B cell (primary cell): ENCODE results near the gene ALAS2. TPM values are rescaled to one million over a fixed set of nuclear protein-coding genes. Genes with fewer than 3 reads are reported as not detected.

Source experiments
- ATAC-seq: fragments of 200-7000 bp; cut with Tn5 transposase; one replicate; pipeline ENCODE4 v1.10.0; 2021; ENCODE audit warnings: low read depth, mild to moderate bottlenecking, moderate number of reproducible peaks, moderate library complexity
- CTCF ChIA-PET: fragments of 350-600 bp; sonication (Branson Sonifier 250); formaldehyde crosslinking; loops from one replicate; lab custom pipeline; 2021; ENCODE audit warnings: antibody characterized with exemption, inconsistent platforms; lab: Charles Lee
- POLR2A ChIA-PET: fragments of 350-600 bp; sonication (Branson Sonifier 250); formaldehyde crosslinking; loops from one replicate; lab custom pipeline; 2021; ENCODE audit warnings: antibody characterized with exemption; lab: Charles Lee
- DNase-seq: peaks from one replicate; pipeline ENCODE4 v3.0.0; 2013
- H2AFZ ChIP-seq: 2 replicates; pipeline ENCODE4 v1.6.1; 2012; ENCODE audit warnings: mild to moderate bottlenecking, low read depth, low read length; ENCODE audit not compliant: insufficient read depth, poor library complexity, severe bottlenecking
- H3K27ac ChIP-seq, 2 donors: 1 replicate in 1 of 2; 2 replicates in 1 of 2; pipeline ENCODE4 v1.5.1; 2012 to 2013; ENCODE audit warnings: low read length in 2 of 2, mild to moderate bottlenecking in 2 of 2, moderate library complexity in 1 of 2
- H3K27me3 ChIP-seq, 4 experiments: fragments of 200-600 bp in 1 of 4; sonication (generic) in 1 of 4; replicated peaks in 1 of 4; 1 replicate in 2 of 4; 2 replicates in 2 of 4; pipeline versions ENCODE4 v1.6.1 to v1.7.0; 2013 to 2016; ENCODE audit warnings: low read length in 3 of 4, mild to moderate bottlenecking in 2 of 4, mixed read lengths in 1 of 4, moderate library complexity in 1 of 4; ENCODE audit not compliant: insufficient read depth in 4 of 4, control insufficient read depth in 3 of 4; ENCODE audit errors: control extremely low read depth in 1 of 4
- H3K36me3 ChIP-seq, 2 experiments: replicated peaks in 1 of 2; 1 replicate in 1 of 2; 2 replicates in 1 of 2; pipeline versions ENCODE4 v1.6.1 to v1.7.1; 2013; ENCODE audit warnings: low read length in 1 of 2; ENCODE audit not compliant: insufficient read depth in 2 of 2, control insufficient read depth in 1 of 2; ENCODE audit errors: control extremely low read depth in 1 of 2, extremely low read depth in 1 of 2
- H3K4me1 ChIP-seq, 2 donors: fragments of 200-600 bp in 1 of 2; sonication (generic) in 1 of 2; 1 replicate in 1 of 2; 2 replicates in 1 of 2; pipeline versions ENCODE4 v1.5.1 to v1.6.1; 2013 to 2017; ENCODE audit warnings: low read length in 2 of 2; ENCODE audit not compliant: control insufficient read depth in 2 of 2, insufficient read depth in 2 of 2
- H3K4me2 ChIP-seq: replicated peaks from 2 replicates; pipeline ENCODE3; 2012; ENCODE audit warnings: mild to moderate bottlenecking, low read depth, low read length; ENCODE audit not compliant: poor library complexity, severe bottlenecking
- H3K4me3 ChIP-seq, 5 experiments: fragments of 200-600 bp in 1 of 5; sonication (generic) in 1 of 5; 1 replicate in 3 of 5; 2 replicates in 2 of 5; pipeline versions ENCODE4 v1.5.1 to v1.7.0; 2011 to 2016; ENCODE audit warnings: low read length in 4 of 5, mild to moderate bottlenecking in 4 of 5, low read depth in 2 of 5, control low read depth in 1 of 5, moderate library complexity in 1 of 5; ENCODE audit not compliant: insufficient read depth in 1 of 5; ENCODE audit errors: control extremely low read depth in 1 of 5, extremely low read depth in 1 of 5
- H3K79me2 ChIP-seq: fragments of 200-600 bp; sonication (generic); one replicate; pipeline ENCODE4 v1.6.0; 2016; ENCODE audit warnings: low read length; ENCODE audit not compliant: control insufficient read depth, insufficient read depth
- H3K9ac ChIP-seq: fragments of 200-600 bp; sonication (generic); 2 replicates; pipeline ENCODE4 v1.6.1; 2017; ENCODE audit warnings: mild to moderate bottlenecking, low read length, moderate library complexity
- H3K9me3 ChIP-seq, 3 donors: one replicate each; pipeline versions ENCODE4 v1.6.1 to v1.7.1; 2013; ENCODE audit warnings: low read length in 2 of 3; ENCODE audit not compliant: control insufficient read depth in 2 of 3, insufficient read depth in 1 of 3; ENCODE audit errors: control extremely low read depth in 1 of 3
- H4K20me1 ChIP-seq: 2 replicates; pipeline ENCODE4 v1.6.0; 2012; ENCODE audit warnings: mild to moderate bottlenecking, low read length; ENCODE audit not compliant: insufficient read depth, control insufficient read depth, poor library complexity, severe bottlenecking
- H3K27ac Mint-ChIP-seq: one replicate; pipeline ENCODE4 v1.8.0; 2021; ENCODE audit warnings: mixed read lengths
- H3K27me3 Mint-ChIP-seq: one replicate; pipeline ENCODE4 v1.8.0; 2021; ENCODE audit warnings: mixed read lengths
- H3K4me1 Mint-ChIP-seq: one replicate; pipeline ENCODE4 v1.8.0; 2021; ENCODE audit warnings: mixed read lengths
- H3K4me3 Mint-ChIP-seq: one replicate; pipeline ENCODE4 v1.8.0; 2021; ENCODE audit warnings: mixed read lengths
- H3K9me3 Mint-ChIP-seq: one replicate; pipeline ENCODE4 v1.8.0; 2022; ENCODE audit warnings: mixed read lengths; ENCODE audit not compliant: insufficient read depth
- EZH2 ChIP-seq: IDR thresholded peaks from 2 replicates; pipeline ENCODE4 v1.6.1; 2012; ENCODE audit warnings: borderline replicate concordance, low read depth, mild to moderate bottlenecking, moderate library complexity, low read length; ENCODE audit not compliant: insufficient read depth, poor library complexity, severe bottlenecking
- WGBS: methylation state at CpG from one replicate; pipeline ENCODE4 v1.1.5; 2013; ENCODE audit warnings: missing lambda C conversion rate; ENCODE audit not compliant: insufficient coverage; 5-methylcytosine and 5-hydroxymethylcytosine counted together
- intact Hi-C: fragments of 100-400 bp; cut with micrococcal nuclease; formaldehyde crosslinking; loops from one replicate; pipeline ENCODE4 v1.10.0; 2022
- polyA plus RNA-seq: library from polyadenylated mRNA; depleted of rRNA; stranded (reverse); fragments of >200 nt; gene quantifications from 2 replicates; pipeline ENCODE4 v1.2.3, GENCODE V29; 2012
- total RNA-seq, 2 donors: library from RNA; stranded (reverse); fragments of 120-200 nt in 1 of 2; gene quantifications; 1 replicate in 1 of 2; 2 replicates in 1 of 2; pipeline versions ENCODE4 v1.2.3 to v1.2.4, GENCODE V29; 2013 to 2022
- TF ChIP-seq, protein P1 (sequence below): fragments of 200-600 bp; IDR thresholded peaks from one replicate; pipeline ENCODE4 v1.8.0; 2022; ENCODE audit warnings: antibody characterized with exemption, mild to moderate bottlenecking

The ALAS2 gene
- total and polyA plus RNA-seq, 2 donors (not counting 1 experiment from before 2014, with no cell fraction given), result 0.94 TPM; not detected in 1

DNA sequence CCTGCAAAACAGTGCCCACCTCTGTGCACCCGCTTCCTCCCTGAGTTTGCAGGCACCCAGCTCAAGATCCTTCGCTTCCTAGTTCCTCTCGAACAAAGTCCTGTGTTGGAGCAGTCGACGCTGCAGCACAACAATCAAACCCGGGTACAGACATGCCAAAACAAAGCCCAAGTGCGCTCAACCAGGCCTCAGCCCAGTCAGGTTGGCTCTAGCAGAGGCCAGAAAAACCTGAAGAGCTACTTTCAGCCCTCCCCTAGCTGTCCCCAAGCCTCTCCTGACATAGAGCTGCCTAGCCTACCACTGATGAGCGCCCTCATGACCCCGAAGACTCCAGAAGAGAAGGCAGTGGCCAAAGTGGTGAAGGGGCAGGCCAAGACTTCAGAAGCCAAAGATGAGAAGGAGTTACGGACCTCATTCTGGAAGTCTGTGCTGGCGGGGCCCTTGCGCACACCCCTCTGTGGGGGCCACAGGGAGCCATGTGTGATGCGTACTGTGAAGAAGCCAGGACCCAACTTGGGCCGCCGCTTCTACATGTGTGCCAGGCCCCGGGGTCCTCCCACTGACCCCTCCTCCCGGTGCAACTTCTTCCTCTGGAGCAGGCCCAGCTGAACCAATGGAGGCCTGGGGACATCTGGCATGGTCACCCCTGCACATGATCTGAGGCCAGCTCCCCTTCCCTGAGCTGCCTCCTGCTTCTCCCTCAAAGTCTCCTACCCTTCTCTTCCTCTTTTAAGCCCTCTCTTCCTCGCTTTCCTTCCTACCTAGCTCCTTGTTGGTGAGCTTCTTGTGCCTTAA is 23.8 kb downstream of the ALAS2 start:
- ATAC-seq, result no peak
- DNase-seq, result no peak
- Mint-ChIP-seq H3K4me1 (peaks cover 4% of the 10 kb centered on the region), H3K9me3 (no peaks in the 10 kb centered on the region), H3K27me3 (no peaks in the 10 kb centered on the region), H3K27ac (no peak overlapping the region), H3K4me3 (no peak overlapping the region)
- ChIA-PET POLR2A (no interaction called here), CTCF (no interaction called here)
- H3K36me3 ChIP-seq, result peaks cover 0 to 28% of the 10 kb centered on the region in 2 experiments
- H3K4me3 ChIP-seq, result no peak overlapping the region
- H4K20me1 ChIP-seq, result no peaks in the 10 kb centered on the region
- no peaks in the 10 kb centered on the region for H3K79me2 ChIP-seq
- WGBS, result 98% methylated on average over 14 of the region's 18 CpGs
- H3K27ac ChIP-seq, result no peak overlapping the region
- no peaks in the 10 kb centered on the region for H3K9me3 ChIP-seq
- TF ChIP-seq, protein P1, sequence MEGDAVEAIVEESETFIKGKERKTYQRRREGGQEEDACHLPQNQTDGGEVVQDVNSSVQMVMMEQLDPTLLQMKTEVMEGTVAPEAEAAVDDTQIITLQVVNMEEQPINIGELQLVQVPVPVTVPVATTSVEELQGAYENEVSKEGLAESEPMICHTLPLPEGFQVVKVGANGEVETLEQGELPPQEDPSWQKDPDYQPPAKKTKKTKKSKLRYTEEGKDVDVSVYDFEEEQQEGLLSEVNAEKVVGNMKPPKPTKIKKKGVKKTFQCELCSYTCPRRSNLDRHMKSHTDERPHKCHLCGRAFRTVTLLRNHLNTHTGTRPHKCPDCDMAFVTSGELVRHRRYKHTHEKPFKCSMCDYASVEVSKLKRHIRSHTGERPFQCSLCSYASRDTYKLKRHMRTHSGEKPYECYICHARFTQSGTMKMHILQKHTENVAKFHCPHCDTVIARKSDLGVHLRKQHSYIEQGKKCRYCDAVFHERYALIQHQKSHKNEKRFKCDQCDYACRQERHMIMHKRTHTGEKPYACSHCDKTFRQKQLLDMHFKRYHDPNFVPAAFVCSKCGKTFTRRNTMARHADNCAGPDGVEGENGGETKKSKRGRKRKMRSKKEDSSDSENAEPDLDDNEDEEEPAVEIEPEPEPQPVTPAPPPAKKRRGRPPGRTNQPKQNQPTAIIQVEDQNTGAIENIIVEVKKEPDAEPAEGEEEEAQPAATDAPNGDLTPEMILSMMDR, result no peak
- intact Hi-C loops, result no loop called here
- no peak overlapping the region for H3K9ac ChIP-seq
- no peak overlapping the region for H2AFZ ChIP-seq
- no peaks in the 10 kb centered on the region for H3K27me3 ChIP-seq
- H3K4me1 ChIP-seq, result no peaks in the 10 kb centered on the region
- H3K4me2 ChIP-seq, result no peak overlapping the region

DNA sequence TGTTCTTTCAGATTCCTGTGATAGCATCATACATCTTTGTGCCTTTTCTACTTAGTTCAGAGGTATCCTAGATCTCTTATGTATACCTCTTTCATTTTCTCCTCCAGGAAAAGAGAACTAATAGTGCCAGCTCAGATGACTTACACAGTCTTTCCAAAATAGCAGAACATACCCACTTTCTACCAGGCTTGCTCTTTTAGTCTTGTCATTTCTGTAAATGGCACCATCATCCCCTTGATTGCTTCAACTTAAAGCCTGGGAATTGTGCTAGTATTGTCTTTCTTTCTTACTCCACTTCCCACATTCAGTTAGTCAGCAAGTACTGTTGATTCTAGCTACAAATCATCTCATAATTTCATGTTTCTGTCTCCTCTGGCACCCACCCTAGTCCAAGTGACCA is 25.5 kb downstream of the ALAS2 start:
- Histone ChIP-seq H3K79me2 (peaks cover 12% of the 10 kb centered on the region), H3K9me3 (no peaks in the 10 kb centered on the region), H3K27ac (no peak overlapping the region), H4K20me1 (no peaks in the 10 kb centered on the region), H2AFZ (no peak overlapping the region), H3K36me3 (peaks cover 0 to 28% of the 10 kb centered on the region in 2 experiments), H3K9ac (no peak overlapping the region), H3K27me3 (no peaks in the 10 kb centered on the region), H3K4me1 (peaks cover 7 to 11% of the 10 kb centered on the region in 2 donors), H3K4me3 (no peak overlapping the region), H3K4me2 (no peak overlapping the region)
- H3K9me3 Mint-ChIP-seq, result no peaks in the 10 kb centered on the region
- no peak overlapping the region for H3K4me3 Mint-ChIP-seq
- ChIA-PET POLR2A (no interaction called here), CTCF (no interaction called here)
- DNase-seq (no peak), ATAC-seq (no peak)
- no peak for TF ChIP-seq EZH2
- TF ChIP-seq, protein P1, result no peak
- peaks cover 16% of the 10 kb centered on the region for H3K4me1 Mint-ChIP-seq
- no peak overlapping the region for H3K27ac Mint-ChIP-seq
- intact Hi-C loops, result no loop called here
- H3K27me3 Mint-ChIP-seq, result no peaks in the 10 kb centered on the region
